MM.1S (cell line): Measurements from ENCODE around the gene ADD1.

Experiments
- CTCF ChIP-seq: fragments of 300-600 bp; sonication (generic); IDR thresholded peaks from 2 replicates; pipeline ENCODE4 v1.5.1; 2016; ENCODE audit warnings: antibody characterized with exemption, low read length, mixed read lengths
- EZH2 ChIP-seq: fragments of 300-600 bp; sonication (generic); optimal IDR thresholded peaks from 2 replicates; pipeline ENCODE3; 2017; ENCODE audit warnings: low read depth, mild to moderate bottlenecking, antibody characterized with exemption, low read length, mixed read lengths

GRCh38 chr4:2802618-2803531 is 40.8 kb upstream of the ADD1 start:
- TF ChIP-seq CTCF (no peak), EZH2 (no peak)
